Stimulated activated CD4-positive, alpha-beta T cell treated with anti-CD3 and anti-CD28 coated beads, Interleukin-15, amount 100 ng/mL, for 1 hour (primary cell): ENCODE data around the gene CACUL1.
"Not testable (repeated sequence)": the region's sequence is repeated elsewhere in the genome, so short reads cannot be mapped to it uniquely, and the experiment has no call there.

Source experiments
- DNase-seq, 2 donors: peaks; one replicate each; pipeline ENCODE4 v3.0.0-alpha.2; 2020; ENCODE audit warnings: low read depth in 1 of 2, low spot score in 1 of 2

CACUL1 gene

DNA sequence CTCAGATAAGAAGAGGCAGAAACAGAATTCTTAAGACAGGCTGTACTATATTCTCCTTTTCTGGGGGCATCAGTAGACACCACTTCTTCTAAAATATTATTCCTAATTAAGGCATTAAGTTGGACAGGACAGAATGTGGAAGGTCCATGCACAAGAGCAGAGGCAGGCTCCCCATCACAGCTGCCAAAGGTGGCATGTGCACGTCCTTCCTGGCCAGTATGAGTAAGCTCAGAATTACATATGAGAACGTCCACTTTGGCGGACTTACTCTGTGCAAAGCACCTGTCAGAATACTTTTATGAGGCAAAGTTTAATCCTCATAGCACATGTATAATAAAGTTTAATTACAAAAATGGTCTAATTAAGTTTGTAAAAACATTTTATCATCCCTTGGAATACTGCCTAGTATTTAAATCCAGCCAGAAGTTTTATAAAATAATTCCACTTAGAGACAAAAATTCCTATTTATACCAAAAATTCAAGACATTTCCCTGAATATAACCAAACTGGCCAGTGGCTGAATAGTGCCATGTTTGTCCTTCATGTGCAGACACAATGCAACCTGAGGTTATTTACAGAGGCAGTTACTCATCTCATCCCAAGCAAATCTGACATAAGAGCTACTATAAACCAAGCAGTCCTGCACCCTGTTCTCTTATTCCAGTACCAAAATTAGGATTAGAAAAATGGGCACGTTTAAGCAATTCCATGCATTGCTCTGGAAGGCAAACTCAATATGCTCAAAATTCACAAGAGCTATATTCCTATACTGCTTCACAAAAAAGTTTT, 65.5 kb downstream of the CACUL1 start:
- no peak for DNase-seq

- DNase-seq, result no peak
Observed at GRCh38 chr10:118687472-118687871, 67.3 kb downstream of the CACUL1 start.

DNA sequence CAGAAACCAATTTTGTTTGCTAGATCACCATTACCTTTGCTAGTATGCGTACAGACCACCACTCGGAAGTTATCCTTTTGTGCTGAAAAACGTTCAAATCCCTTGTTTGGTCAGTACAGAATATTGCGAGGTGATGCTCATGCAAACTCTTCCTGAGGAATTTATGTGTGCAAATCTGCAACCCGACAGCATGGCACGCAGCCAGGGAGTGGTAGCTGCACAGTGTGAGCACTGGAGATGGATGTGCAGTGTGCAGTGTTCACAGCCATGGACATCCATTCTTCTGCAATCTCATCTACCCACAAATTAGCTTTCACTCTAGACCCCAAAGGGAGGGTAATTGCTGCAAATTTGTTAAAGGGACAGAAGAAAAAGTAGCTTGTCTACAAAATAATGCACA, 72.2 kb downstream of the CACUL1 start:
- no peak for DNase-seq

DNA sequence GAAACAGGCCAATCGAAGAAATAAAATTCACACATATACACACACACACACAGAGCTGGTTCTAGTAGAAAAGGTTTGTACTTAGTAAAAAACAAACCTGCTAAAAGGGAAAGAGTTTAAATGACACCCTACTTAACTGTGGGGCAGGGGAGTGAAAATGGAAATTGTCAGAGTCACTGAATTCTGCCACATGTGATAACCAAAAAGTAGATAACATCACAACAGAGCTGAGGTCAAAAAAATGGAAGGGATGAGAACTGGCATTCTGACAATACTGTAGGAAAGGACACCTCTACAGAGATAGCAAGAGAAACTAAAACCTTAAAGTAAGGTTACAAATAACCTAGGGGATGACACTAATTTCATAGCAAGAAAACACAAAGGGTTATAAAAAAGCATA, 74.6 kb downstream of the CACUL1 start:
- DNase-seq, result no peak

GRCh38 chr10:118674226-118674919, 80.4 kb downstream of the CACUL1 start:
- DNase-seq, result no peak

GRCh38 chr10:118672766-118673715, 81.7 kb downstream of the CACUL1 start:
- no peak for DNase-seq

- no peak for DNase-seq
Observed at GRCh38 chr10:118672153-118672552, 82.6 kb downstream of the CACUL1 start.

GRCh38 chr10:118671221-118671620, 83.5 kb downstream of the CACUL1 start:
- DNase-seq, result not testable (repeated sequence)

GRCh38 chr10:118670472-118671124, 84.2 kb downstream of the CACUL1 start:
- no peak for DNase-seq

DNA sequence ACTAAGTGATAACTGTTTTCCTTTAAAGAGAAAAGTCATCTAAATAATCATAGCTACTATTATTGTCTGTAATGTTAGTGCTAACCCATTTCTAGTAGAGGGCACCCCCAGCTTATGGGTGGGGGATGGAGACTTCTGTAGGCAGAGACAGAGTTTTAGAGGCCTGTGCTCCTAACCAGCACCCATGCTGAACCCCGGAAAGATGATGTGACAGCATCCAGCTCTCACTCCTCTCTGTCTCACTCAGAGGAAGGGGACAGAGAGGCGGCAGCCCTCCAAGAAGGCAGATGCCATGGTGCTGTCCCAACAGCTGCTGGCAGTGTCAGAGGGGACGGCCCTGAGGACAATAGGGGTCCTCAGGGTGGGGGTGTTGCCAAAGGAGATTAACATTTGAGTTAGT, 84.9 kb downstream of the CACUL1 start:
- no peak for DNase-seq

DNA sequence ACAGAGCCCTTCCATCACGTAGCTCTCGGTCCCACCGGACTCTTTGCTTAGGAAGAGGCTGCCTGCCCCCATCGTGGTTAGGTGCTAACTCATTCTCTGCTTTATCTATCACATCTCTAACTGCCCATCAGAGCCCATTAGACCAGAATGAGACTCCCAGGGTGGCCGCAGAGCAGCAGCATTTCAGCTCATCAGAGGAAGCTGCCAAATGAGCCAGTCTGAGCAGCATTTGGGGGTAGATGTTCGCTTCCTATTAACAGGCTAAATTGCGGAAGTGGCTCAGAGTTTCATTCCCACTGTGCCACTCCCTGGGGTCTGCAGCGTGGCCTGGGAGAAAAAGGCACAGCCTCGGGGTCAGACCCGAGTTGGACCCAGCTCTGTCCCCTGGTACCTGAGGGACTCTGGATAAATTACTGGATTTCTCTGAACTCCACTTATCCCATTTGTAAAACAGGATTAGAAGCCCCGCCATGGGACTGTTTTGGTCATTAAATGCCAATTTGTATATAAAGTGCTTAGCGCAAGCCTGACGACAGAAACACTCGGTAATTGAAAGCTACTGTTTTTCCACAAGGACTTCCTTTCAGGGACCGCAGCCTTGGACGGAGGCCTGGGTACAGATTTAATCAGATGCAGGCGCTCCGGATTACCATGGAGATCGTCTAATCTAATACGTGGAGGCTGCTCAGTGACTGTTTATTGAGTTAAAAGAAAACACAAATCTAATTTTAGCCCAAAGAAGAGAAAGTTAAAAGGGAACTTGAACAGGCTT, 85.6 kb downstream of the CACUL1 start:
- no peak for DNase-seq

DNA sequence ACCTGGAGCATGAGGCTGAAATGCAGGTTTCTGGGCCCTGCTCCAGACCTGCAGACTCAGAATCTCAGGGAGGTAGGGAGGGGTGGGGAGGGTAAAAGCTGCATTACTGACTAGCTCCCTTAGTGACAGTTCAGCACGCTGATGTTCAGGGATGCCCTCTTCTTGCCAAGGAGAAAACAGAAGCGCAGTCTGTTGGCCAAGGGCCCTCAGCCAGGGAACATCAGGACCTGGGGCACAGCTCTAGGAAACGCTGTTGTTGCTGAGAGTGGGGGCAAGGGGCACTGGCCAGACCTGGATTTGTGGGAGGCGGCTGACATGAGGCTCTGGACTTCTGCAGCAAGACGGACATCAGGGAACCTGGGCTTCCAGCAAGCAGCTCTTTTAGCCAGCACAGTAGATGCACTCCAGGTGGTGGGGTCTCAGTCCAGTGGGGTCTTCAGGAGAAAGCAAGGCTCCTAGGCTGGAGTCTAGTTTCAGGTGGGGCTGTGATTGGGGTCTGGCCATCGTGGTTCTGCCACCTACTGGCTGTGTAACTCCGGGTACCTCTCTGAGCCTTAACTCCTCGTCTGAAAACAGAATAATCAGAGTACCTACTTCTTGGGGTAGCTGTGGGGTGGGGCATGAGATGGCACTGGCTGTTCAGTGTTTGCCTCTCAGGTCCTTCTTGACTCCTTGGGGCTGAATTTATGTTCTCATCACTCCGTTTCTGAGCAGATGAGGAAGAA, 86.4 kb downstream of the CACUL1 start:
- no peak for DNase-seq

DNA sequence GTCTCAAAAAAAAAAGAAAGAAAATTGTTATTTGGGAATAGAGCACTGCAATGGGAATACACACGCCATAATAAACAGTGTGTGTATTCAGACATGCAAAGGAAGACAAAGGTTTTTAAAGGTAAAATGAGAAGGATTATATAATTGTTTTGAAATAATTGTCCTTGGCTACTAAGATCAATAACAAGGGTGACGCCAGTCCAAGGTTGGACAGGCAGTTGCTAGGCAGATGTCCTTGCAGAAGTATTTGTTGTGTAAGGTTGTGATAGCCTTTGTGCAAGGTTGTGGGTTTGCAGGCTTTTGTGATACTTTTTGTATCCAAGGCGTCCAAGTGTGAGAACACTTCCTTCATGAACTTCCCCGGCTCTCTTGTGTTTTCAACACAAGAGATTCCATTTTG, 87.0 kb downstream of the CACUL1 start:
- no peak for DNase-seq

- no peak for DNase-seq
Observed at GRCh38 chr10:118666350-118666749, 88.4 kb downstream of the CACUL1 start.

DNA sequence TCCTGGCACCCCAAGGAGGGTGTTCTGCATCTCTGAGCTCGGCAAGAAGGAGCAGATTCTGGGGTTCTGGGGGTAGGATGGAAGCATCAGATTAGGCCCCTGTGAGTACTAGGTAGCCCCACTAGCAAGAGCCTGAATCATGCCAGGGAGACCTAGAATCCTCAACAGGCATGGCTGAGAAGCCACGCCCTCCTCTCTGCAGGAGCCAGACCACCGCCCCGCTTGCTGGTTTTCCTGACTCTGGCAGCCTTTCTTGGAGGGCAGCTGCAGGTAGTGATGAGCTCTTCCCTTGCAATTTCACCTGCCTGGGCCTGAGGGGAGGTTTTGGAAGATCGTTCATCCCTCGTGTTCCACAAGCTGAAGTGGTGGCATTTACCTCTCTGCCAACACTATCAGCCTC, 90.4 kb downstream of the CACUL1 start:
- DNase-seq, result no peak

- no peak for DNase-seq
Observed at GRCh38 chr10:118663176-118663575, 91.6 kb downstream of the CACUL1 start.

DNA sequence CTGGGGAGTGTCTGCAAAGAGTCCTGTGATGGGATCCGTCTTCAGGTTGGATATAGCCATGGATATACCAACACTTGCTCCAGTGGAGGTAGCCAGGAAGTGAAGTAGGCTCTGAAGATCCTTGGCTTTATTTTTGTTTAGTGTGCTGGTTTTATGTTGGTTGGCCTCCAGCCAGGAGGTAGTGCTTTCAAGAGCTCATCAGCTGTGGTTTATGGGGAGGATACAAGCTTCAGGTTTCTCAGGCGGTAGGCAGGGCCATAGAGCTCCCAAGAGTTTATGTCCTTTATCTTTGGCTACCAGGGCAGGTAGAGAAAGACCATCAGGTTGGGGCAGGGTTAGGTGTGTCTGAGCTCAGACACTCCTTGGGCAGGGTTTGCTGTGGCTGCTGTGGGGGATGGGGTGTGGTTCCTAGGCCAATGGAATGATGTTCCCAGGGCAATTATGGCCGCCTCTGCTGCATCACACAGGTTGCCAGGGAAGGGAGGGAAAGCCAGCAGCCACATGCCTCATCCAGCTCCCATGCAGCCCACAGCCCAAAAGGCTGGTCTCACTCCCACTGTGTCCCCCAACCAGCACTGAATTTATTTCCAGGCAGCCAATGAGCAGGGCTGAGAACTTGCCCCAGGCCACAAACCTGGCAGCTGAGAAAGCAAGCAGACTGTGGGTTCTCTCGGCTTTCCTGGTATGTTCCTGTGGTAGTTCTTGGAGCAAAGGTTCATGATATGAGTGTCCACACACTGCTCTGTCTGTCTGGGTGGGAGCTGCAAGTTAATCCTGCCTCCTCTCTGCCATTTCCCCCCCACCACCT, 92.3 kb downstream of the CACUL1 start:
- DNase-seq, result no peak

DNA sequence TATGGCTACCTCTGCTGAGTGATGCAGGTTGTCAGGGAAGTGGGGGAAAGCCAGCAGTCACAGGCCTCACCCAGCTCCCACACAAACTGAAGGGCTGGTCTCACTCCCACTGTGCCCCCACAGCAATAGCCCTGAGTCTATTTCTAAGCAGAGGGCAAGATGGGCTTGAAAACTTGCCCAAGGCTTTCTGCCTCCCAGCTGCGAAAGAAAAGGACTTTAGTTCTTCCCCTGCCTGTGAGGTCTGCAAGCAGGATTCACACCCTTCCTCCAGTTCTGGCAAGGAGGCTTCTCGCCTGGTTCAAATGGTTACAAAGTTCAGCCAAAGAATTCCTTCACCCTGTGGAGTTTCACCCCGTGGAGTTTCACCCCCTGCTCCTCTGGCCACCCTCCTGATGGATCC, 96.0 kb downstream of the CACUL1 start:
- DNase-seq, result no peak

GRCh38 chr10:118658168-118658567, 96.6 kb downstream of the CACUL1 start:
- DNase-seq, result not testable (repeated sequence)
